NOMO-1 (cell line): ENCODE results near the gene CCDC152.

Experiments used
- DNase-seq, 2 experiments: peaks; one replicate each; lab custom pipeline; 2025; ENCODE audit not compliant: unreplicated experiment in 2 of 2; lab: John Stamatoyannopoulos, UW

The CCDC152 gene

GRCh38 chr5:42779083-42779482, 22.5 kb downstream of the CCDC152 start:
- no peak for DNase-seq

- DNase-seq = no peak
Measured at GRCh38 chr5:42781584-42781983, 25.0 kb downstream of the CCDC152 start.

- DNase-seq = no peak
Measured at GRCh38 chr5:42784132-42784531, 27.5 kb downstream of the CCDC152 start.

- DNase-seq = no peak
Measured at GRCh38 chr5:42785756-42786155, 29.1 kb downstream of the CCDC152 start.

GRCh38 chr5:42787073-42787472, 30.5 kb downstream of the CCDC152 start:
- no peak for DNase-seq

- no peak for DNase-seq
Measured at GRCh38 chr5:42787845-42788244, 31.2 kb downstream of the CCDC152 start.

GRCh38 chr5:42791151-42791550, 34.5 kb downstream of the CCDC152 start:
- no peak for DNase-seq

- DNase-seq = no peak
Measured at GRCh38 chr5:42798284-42799240, 41.9 kb downstream of the CCDC152 start.

GRCh38 chr5:42799241-42799608, 42.6 kb downstream of the CCDC152 start:
- no peak for DNase-seq

- DNase-seq = peak in 1 of 2 experiments; percentile 34
Measured at GRCh38 chr5:42799668-42800114, 43.1 kb downstream of the CCDC152 start.

GRCh38 chr5:42800748-42801330, 44.2 kb downstream of the CCDC152 start:
- no peak for DNase-seq

GRCh38 chr5:42801516-42802166, 45.0 kb downstream of the CCDC152 start:
- no peak for DNase-seq

GRCh38 chr5:42804717-42805339, 48.2 kb downstream of the CCDC152 start:
- DNase-seq = no peak

- DNase-seq = no peak
Measured at GRCh38 chr5:42806004-42806700, 49.5 kb downstream of the CCDC152 start.

GRCh38 chr5:42806701-42807262, 50.2 kb downstream of the CCDC152 start:
- no peak for DNase-seq

GRCh38 chr5:42807722-42808447, 51.3 kb downstream of the CCDC152 start:
- no peak for DNase-seq

GRCh38 chr5:42808888-42809611, 52.4 kb downstream of the CCDC152 start:
- no peak for DNase-seq

- DNase-seq = peak in 1 of 2 experiments; percentile 32
Measured at GRCh38 chr5:42810834-42811590, 54.4 kb downstream of the CCDC152 start.
